ENCODE data around the gene PLAAT5. TPM values are rescaled to one million over a fixed set of nuclear protein-coding genes. Genes with fewer than 3 reads are reported as not detected.

Gene PLAAT5
- total and polyA plus RNA-seq, 2 of the 4 experiments (the other 2 are of a cell fraction) = not detected

DNA sequence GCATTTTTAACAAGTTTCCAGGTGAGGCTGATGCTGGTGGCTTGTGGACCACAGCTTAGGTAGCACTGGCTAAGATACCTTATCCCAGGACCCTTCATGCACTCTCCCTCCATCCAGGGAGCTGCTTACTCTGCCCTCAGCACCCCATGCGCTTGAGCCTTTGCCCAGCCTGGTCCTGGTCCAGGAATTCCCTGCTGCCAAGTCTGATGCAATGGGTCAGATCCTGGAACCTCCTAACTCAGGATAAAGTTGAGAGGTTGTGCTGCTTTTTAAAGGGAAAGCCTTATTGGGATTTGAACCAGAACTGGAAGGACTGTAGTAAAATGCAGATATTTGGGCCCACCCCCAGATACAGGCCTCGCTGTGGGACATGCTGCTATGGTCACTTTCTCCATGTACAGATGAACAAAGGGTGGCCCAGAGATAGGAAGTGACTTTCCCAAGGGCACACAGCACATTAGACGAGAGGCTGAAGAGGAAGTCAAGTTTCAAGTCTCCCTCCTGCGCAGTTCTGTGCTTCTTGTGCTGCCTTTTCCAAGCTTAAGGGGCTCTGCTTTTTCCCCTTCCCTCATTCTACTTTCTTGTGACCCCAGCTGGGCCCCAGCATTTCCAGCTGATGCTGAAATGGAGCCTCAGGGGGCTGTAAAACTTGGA is 14.1 kb upstream of the PLAAT5 start:
- Histone ChIP-seq H3K4me2 (ENCODE audit: low read depth, low read length) (no peak overlapping the region), H3K4me3 (ENCODE audit: insufficient read depth, low read depth, low read length) (no peak overlapping the region), H3K9me3 (ENCODE audit: control insufficient read depth, insufficient read depth, low read length) (peaks cover 4% of the 10 kb centered on the region), H4K91ac (ENCODE audit: insufficient read depth, low read depth, low read length) (no peak overlapping the region), H4K20me1 (ENCODE audit: insufficient read depth, low read length) (no peaks in the 10 kb centered on the region), H2AFZ (replicated peaks; ENCODE audit: low read length, poor library complexity) (no peak overlapping the region), H3K56ac (ENCODE audit: extremely low read depth, insufficient read depth, low read length) (no peak overlapping the region), H2AK5ac (ENCODE audit: low read depth, low read length) (no peak overlapping the region), H3K79me1 (ENCODE audit: low read depth in 1 of 2, low read length in 2 of 2) (no peaks in the 10 kb centered on the region), H2BK120ac (ENCODE audit: low read depth, low read length) (no peak overlapping the region), H3K27ac (ENCODE audit: insufficient read depth, low read length) (no peak overlapping the region), H2BK20ac (ENCODE audit: low read depth, low read length) (no peak overlapping the region), H4K8ac (ENCODE audit: low read depth in 2 of 2, low read length in 2 of 2) (no peak overlapping the region), H2BK5ac (ENCODE audit: low read depth, low read length, poor library complexity, severe bottlenecking) (no peak overlapping the region), H2AK9ac (replicated peaks; ENCODE audit: low read depth, low read length, poor library complexity) (no peak overlapping the region), H4K5ac (ENCODE audit: low read depth, low read length) (no peak overlapping the region), H3K23ac (ENCODE audit: low read depth, low read length) (no peak overlapping the region), H3K36me3 (ENCODE audit: control insufficient read depth, insufficient read depth, low read length) (no peaks in the 10 kb centered on the region), H3K4ac (ENCODE audit: low read depth, low read length) (no peak overlapping the region), H3K14ac (replicated peaks; ENCODE audit: low read depth, low read length) (no peak overlapping the region), H3K9ac (ENCODE audit: low read depth, low read length) (no peak overlapping the region), H2BK15ac (ENCODE audit: low read depth, low read length) (no peak overlapping the region), H3K4me1 (ENCODE audit: control insufficient read depth, insufficient read depth, low read length) (no peaks in the 10 kb centered on the region), H3K18ac (ENCODE audit: low read depth, low read length) (no peak overlapping the region), H3K27me3 (ENCODE audit: control insufficient read depth, insufficient read depth, low read length) (peaks cover 2% of the 10 kb centered on the region; the same call in 1 of the 2 replicates), H3K9me1 (ENCODE audit: insufficient read depth, low read length) (no peaks in the 10 kb centered on the region)
- BruUV-seq (replicated peaks) = no TSS peak
- CTCF ChIA-PET = no interaction called here
- dilution Hi-C loops (cut with HindIII; ENCODE audit: low sequenced_read_pairs, unreplicated experiment) = no loop called here
- no peak for TF ChIP-seq RAD21 (IDR thresholded peaks at IDR 0.05; ENCODE audit: low read length)
- TF ChIP-seq POLR2A (IDR thresholded peaks at IDR 0.05; ENCODE audit: low read depth, low read length) = no peak
- TF ChIP-seq FOS (IDR thresholded peaks at IDR 0.05; ENCODE audit: low read depth, low read length) = no peak
- TF ChIP-seq, protein P1, sequence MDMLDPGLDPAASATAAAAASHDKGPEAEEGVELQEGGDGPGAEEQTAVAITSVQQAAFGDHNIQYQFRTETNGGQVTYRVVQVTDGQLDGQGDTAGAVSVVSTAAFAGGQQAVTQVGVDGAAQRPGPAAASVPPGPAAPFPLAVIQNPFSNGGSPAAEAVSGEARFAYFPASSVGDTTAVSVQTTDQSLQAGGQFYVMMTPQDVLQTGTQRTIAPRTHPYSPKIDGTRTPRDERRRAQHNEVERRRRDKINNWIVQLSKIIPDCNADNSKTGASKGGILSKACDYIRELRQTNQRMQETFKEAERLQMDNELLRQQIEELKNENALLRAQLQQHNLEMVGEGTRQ (IDR thresholded peaks at IDR 0.05; ENCODE audit: low read depth, low read length) = no peak
- 40% methylated on average over 2 of the region's 4 CpGs; no CpG with 5 or more reads in 1 of the 2 experiments for WGBS, 2 experiments (ENCODE audit: extremely low coverage in 2 of 2, insufficient read length in 1 of 2)
- in situ Hi-C loops (cut with MboI; ENCODE audit: low sequenced_read_pairs) = no loop called here
- intact Hi-C loops (cut with micrococcal nuclease) = no loop called here
- POLR2A ChIA-PET (ENCODE audit: unreplicated experiment) = no interaction called here
- DNase-seq (no peak), ATAC-seq (ENCODE audit: low read depth) (no peak)
